NCI-H526 (cell line): Measurements from ENCODE around the gene DNAH7.
"Not testable (repeated sequence)": the region's sequence is repeated elsewhere in the genome, so short reads cannot be mapped to it uniquely, and the experiment has no call there.

Source experiments
- DNase-seq, 2 experiments: peaks; one replicate each; lab custom pipeline; 2025; lab: John Stamatoyannopoulos, UW

The DNAH7 gene

DNA sequence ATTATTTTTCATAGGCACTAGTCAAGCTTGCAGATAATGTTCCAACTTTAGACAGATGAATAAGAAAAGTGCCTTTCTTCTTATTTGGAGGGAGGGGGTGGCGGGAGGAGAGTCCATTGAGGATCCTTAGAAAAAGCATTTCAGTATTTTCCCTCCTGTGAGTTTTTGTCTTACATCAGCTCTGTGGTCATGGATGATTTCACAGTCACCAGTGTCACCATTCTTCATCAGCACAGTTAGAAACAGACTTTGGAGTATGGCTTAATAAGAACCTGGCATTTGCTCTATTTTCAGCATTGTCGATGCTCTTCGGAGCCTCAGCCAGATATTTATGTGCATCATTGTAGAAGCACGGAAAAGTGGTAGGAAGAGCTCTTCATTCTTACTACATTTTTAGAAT, 341.5 kb downstream of the DNAH7 start:
- DNase-seq: no peak

DNA sequence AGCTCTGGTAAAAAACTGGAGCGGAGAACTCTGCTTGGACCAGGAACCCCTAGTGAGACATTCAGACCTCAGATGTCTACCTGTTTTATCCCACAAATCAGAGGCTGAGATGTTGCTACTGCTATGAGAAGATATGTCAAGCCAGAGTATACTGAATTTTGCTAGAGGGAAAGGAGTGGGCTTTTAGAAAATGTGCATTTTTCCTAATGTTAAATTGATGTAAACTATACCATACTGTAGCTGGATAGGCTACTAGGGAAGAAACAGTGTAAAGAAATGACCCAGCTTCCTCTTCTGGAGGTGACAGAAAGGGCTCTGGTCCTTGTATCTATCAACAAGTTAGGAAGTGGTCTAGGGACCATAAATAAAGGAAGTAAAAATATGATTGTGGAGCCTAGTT, 346.6 kb downstream of the DNAH7 start:
- no peak for DNase-seq

- no peak for DNase-seq
Measured at GRCh38 chr2:195721042-195721441, 347.6 kb downstream of the DNAH7 start.

- DNase-seq: no peak
Measured at GRCh38 chr2:195716466-195716865, 352.2 kb downstream of the DNAH7 start.

GRCh38 chr2:195711478-195711877, 357.2 kb downstream of the DNAH7 start:
- no peak for DNase-seq

DNA sequence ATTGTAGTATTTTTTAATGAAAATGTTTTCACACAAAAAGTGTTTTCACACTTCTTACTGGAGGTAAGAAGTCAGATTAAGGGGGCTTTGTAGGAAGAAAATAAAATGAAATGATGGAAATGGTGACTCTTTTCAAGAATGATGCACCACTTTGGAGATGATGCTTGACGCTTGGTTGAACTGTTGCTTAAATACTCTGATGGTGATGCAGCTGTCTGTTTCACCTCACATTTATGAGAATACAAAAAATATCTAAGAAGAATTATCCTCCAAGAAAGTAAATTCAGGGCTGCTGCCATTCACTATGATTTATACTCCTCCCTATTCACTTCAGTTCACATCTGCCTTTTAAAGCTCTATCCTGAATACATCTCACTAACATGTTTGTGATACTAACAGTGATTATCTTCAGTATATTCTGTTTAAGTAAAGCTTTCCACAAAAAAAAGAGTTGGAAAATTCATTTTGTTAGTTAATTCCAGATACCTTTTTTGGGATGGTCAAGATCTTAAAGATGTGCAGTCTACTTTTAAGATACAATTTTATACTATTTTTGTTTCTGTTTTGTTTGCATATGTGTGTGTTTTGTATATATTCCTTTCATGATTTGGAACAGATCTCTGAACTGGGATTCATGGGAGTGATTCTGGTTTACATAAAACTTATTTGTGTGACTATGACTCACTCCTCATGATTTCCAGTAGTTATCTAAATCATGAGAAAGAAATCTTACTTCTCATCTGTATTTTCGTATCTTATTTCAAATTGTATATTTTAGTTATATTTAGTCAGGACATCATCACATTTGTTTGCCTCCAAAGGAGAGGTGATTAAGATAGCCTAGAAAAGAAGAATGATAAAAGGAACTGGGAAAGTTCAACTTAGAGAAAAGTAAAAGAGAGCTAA, 358.5 kb downstream of the DNAH7 start:
- DNase-seq: no peak

DNA sequence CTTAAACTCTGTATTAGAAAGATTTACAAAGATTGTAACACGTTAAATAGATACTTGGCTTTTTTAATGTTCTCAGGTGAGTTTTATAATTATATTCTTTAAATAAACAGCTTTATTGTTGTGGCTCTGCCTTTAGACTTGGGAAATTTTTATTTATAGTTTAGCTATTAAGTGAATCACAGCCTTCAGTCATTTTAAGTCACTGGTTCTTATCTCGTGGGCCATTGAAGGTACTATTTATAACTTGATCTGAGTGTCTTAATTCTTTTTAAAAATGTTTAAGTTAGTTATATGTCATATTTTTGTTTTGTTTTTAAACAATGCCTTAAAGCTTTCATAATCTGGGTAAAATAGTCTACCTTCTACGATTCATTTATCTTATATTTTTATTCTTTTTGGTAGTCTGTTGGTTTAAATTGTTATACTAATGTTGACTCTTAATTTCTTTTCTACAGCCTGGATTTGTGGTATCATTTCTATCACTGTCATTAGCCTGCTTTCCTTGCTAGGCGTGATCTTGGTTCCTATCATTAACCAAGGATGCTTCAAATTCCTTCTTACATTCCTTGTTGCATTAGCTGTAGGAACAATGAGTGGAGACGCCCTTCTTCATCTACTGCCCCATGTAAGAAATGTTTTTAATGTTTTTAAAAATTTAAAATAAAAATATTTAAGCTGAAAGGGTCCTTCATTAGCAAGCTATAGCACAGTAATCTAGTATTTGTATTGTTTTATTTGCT, 362.3 kb downstream of the DNAH7 start:
- DNase-seq: no peak

GRCh38 chr2:195700480-195700879, 368.2 kb downstream of the DNAH7 start:
- DNase-seq: no peak

DNA sequence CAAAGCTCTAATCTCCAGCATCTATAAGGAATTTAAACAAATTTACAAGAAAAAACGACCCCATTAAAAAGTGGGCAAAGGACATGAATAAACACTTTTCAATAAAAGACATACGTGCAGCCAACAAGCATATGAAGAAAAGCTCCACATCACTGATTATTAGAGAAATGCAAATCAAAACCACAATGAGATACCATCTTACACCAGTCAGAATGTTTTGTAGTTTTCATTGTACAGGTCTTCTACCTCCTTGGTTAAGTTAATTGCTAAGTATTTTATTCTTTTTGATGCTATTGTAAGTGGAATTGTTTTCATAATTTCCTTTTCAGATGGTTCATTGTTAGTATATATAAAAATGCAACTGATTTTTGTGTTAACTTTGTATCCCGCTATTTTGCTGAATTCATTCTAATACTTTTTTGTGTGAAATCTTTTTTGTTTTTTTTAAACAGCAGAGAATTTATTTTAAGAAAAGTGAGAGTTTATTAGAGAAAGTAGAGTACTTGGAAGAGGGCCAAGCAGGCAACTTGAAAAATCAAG, 370.9 kb downstream of the DNAH7 start:
- DNase-seq: peak in 1 of 2 experiments; percentile 5

GRCh38 chr2:195696012-195696411, 372.6 kb downstream of the DNAH7 start:
- DNase-seq: no peak

DNA sequence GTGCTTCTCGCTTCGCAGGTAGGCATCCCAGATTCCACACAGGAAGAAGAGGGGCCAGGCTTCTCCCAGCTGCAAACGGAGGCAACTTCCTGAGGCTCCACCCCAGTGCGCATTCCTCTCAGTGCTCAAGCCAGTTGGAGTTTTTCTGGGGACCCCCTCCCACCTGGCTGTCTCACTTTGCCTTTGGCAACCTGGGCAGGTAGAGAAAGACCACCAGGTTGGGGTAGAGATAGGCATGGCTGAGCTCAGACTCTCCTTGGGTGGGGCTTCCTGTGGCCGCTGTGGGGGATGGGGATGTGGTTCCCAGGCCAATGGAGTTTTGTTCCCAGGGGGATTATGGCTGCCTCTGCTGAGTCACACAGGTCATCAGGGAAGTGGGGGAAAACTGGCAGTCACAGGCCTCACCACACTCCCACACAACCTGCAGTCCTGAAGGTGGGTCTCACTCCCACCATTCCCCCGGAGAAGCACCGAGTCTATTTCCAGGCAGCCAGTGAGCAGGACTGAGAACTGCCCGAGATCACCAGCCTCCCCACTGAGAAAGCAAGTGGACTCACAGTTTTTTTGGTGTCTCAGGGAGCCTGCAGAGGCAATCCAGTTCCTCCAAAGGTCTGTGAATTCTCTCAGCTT, 373.5 kb downstream of the DNAH7 start:
- no peak for DNase-seq

DNA sequence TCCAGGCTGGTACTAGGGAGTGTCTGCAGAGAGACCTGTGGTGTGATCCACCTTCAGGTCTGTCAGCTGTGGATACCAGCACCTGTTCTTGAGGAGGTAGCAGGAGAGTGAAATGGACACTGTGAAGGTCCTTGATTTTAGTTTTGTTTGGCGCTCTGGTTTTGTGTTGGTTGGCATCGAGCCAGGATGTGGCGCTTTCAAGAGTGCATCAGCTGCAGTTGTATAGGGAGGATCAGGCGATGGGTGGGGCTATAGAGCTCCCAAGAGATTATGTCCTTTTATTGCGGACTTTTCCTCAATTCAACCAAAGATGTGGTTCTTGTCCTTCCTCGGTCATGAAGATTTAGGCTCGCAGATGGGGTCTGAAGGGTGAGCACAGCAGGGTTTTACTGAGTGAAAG, 374.1 kb downstream of the DNAH7 start:
- DNase-seq: no peak

- DNase-seq: not testable (repeated sequence)
Measured at GRCh38 chr2:195692531-195692930, 376.1 kb downstream of the DNAH7 start.
